ENCODE results near the gene KRTAP10-2. TPM values are rescaled to one million over a fixed set of nuclear protein-coding genes. Genes with fewer than 3 reads are reported as not detected.
"Not testable (repeated sequence)": the region's sequence is repeated elsewhere in the genome, so short reads cannot be mapped to it uniquely, and the experiment has no call there.

KRTAP10-2 gene
- total RNA-seq, 4 donors from 2014 or later, result 0.76 to 11.1 (median 10.1) TPM; not detected in 1

- Histone ChIP-seq H3K9me3 (no peaks in the 10 kb centered on the region), H3K27ac (no peak overlapping the region), H3K4me3 (no peak overlapping the region), H3K4me1 (no peaks in the 10 kb centered on the region), H3K36me3 (no peaks in the 10 kb centered on the region), H3K27me3 (peaks cover 18% of the 10 kb centered on the region)
- 97% methylated on average over 1 of the region's 1 CpG for WGBS
- no peak for DNase-seq (ENCODE audit: low spot score in 2 of 2)
- TF ChIP-seq CTCF (IDR thresholded peaks at IDR 0.05), result no peak
- TF ChIP-seq EP300 (IDR thresholded peaks at IDR 0.05), result no peak
- no peak for TF ChIP-seq POLR2A (IDR thresholded peaks at IDR 0.05)
- no peak for TF ChIP-seq POLR2AphosphoS5 (IDR thresholded peaks at IDR 0.05)
Measured at GRCh38 chr21:44564886-44565598, 13.7 kb upstream of the KRTAP10-2 start.

- no peak for DNase-seq (ENCODE audit: low spot score in 2 of 2)
- TF ChIP-seq POLR2AphosphoS5 (IDR thresholded peaks at IDR 0.05) (no peak), EP300 (IDR thresholded peaks at IDR 0.05) (no peak), CTCF (IDR thresholded peaks at IDR 0.05) (no peak), POLR2A (IDR thresholded peaks at IDR 0.05) (no peak)
- Histone ChIP-seq H3K36me3 (no peaks in the 10 kb centered on the region), H3K27me3 (peaks cover 11% of the 10 kb centered on the region), H3K4me3 (no peak overlapping the region), H3K27ac (no peak overlapping the region), H3K9me3 (no peaks in the 10 kb centered on the region), H3K4me1 (no peaks in the 10 kb centered on the region)
- WGBS, result 95% methylated on average over 1 of the region's 1 CpG
Measured at GRCh38 chr21:44564099-44564498, 12.8 kb upstream of the KRTAP10-2 start.

GRCh38 chr21:44558695-44559094, 7.4 kb upstream of the KRTAP10-2 start, which contains the start of gene KRTAP10-3:
KRTAP10-3 (minus strand) TSS chr21:44558795; CDS start chr21:44558715, 80 bp downstream.
- TF ChIP-seq POLR2AphosphoS5 (IDR thresholded peaks at IDR 0.05) (no peak), POLR2A (IDR thresholded peaks at IDR 0.05) (no peak), EP300 (IDR thresholded peaks at IDR 0.05) (no peak), CTCF (IDR thresholded peaks at IDR 0.05) (no peak)
- H3K4me1 ChIP-seq, result no peaks in the 10 kb centered on the region
- H3K9me3 ChIP-seq, result no peaks in the 10 kb centered on the region
- WGBS, result 66% methylated on average over 4 of the region's 5 CpGs
- H3K36me3 ChIP-seq, result no peaks in the 10 kb centered on the region
- H3K4me3 ChIP-seq, result no peak within 1 kb of the TSS
- no peak for DNase-seq (ENCODE audit: low spot score in 2 of 2)
- H3K27me3 ChIP-seq, result peaks cover 38% of the 10 kb centered on the region
- H3K27ac ChIP-seq, result no peak within 1 kb of the TSS

- not testable (repeated sequence) for H3K4me3 ChIP-seq; H3K36me3 ChIP-seq; H3K27ac ChIP-seq; H3K4me1 ChIP-seq; H3K9me3 ChIP-seq; DNase-seq (ENCODE audit: low spot score in 2 of 2)
- 71% methylated on average over 7 of the region's 10 CpGs for WGBS
- H3K27me3 ChIP-seq, result peaks cover 38% of the 10 kb centered on the region
Measured at GRCh38 chr21:44558329-44558675, 7.0 kb upstream of the KRTAP10-2 start.

GRCh38 chr21:44557491-44558328, 6.4 kb upstream of the KRTAP10-2 start:
- WGBS, result 71% methylated on average over 21 of the region's 30 CpGs
- no peak overlapping the region for H3K27ac ChIP-seq
- H3K27me3 ChIP-seq, result peaks cover 41% of the 10 kb centered on the region
- no peaks in the 10 kb centered on the region for H3K9me3 ChIP-seq
- no peak overlapping the region for H3K4me3 ChIP-seq
- no peaks in the 10 kb centered on the region for H3K4me1 ChIP-seq
- TF ChIP-seq POLR2AphosphoS5 (IDR thresholded peaks at IDR 0.05) (no peak), EP300 (IDR thresholded peaks at IDR 0.05) (no peak), CTCF (IDR thresholded peaks at IDR 0.05) (no peak), POLR2A (IDR thresholded peaks at IDR 0.05) (no peak)
- no peaks in the 10 kb centered on the region for H3K36me3 ChIP-seq
- DNase-seq (ENCODE audit: low spot score in 2 of 2), result no peak
